Coronary artery (tissue), 2 donors: Measurements from ENCODE around the gene LOXL1.

ENCODE experiments used
- DNase-seq: peaks from one replicate; pipeline ENCODE4 v3.0.0-alpha.2; 2017; ENCODE audit warnings: low spot score
- H3K27ac ChIP-seq, 2 donors: fragments of 200-600 bp; sonication (generic); one replicate each; pipeline ENCODE4 v1.5.1; 2016 to 2019
- H3K4me3 ChIP-seq: fragments of 200-600 bp; sonication (generic); 2 replicates; pipeline ENCODE4 v1.5.1; 2016; ENCODE audit warnings: mild to moderate bottlenecking, moderate library complexity
- CTCF ChIP-seq: fragments of 200-600 bp; sonication (generic); IDR thresholded peaks from one replicate; pipeline ENCODE4 v1.5.1; 2019; ENCODE audit warnings: antibody characterized with exemption

Gene LOXL1

GRCh38 chr15:73962433-73962832 is 36.2 kb downstream of the LOXL1 start:
- DNase-seq = no peak
- H3K4me3 ChIP-seq = no peak overlapping the region
- no peak for TF ChIP-seq CTCF
- no peak overlapping the region for H3K27ac ChIP-seq

DNA sequence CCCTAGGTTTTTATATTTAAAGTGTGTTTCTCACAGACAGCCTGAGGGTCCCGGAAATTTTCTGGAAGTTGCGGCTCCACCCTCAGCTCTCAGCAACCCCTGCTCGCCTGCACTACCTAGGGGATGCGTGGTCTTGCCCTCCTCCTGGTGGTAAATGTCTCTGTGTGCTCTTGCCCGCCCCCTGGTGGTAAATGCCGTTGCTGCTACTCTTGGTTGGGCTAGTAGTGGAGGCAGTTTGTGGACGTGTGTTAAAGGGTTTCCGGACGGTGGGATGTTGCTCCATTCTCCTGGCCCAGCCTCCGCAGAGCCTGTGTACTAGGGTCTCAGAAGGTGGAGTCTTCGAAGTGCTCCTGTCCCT is 38.5 kb downstream of the LOXL1 start:
- TF ChIP-seq CTCF = peak; percentile 88
- no peak overlapping the region for H3K27ac ChIP-seq
- peak; percentile 89 for DNase-seq
- peak overlapping the region; percentile 13 for H3K4me3 ChIP-seq

- Histone ChIP-seq H3K27ac (no peak overlapping the region), H3K4me3 (peak overlapping the region; percentile 13)
- DNase-seq = peak; percentile 43
- no peak for TF ChIP-seq CTCF
These were observed 39.0 kb downstream of the LOXL1 start for GRCh38 chr15:73965094-73965757.

GRCh38 chr15:73965758-73966113 is 39.5 kb downstream of the LOXL1 start:
- H3K27ac ChIP-seq = no peak overlapping the region
- no peak for DNase-seq

GRCh38 chr15:73968461-73968860 is 42.2 kb downstream of the LOXL1 start:
- DNase-seq = no peak
- H3K4me3 ChIP-seq = no peak overlapping the region
- TF ChIP-seq CTCF = no peak

More at GRCh38 chr15:73965758-73966113, 39.5 kb downstream of the LOXL1 start:
- no peak for TF ChIP-seq CTCF
- no peak overlapping the region for H3K4me3 ChIP-seq

GRCh38 chr15:73969151-73969759 is 43.0 kb downstream of the LOXL1 start:
- peak; percentile 46 for DNase-seq
- no peak for TF ChIP-seq CTCF
- no peak overlapping the region for H3K27ac ChIP-seq
- no peak overlapping the region for H3K4me3 ChIP-seq

More at GRCh38 chr15:73968461-73968860, 42.2 kb downstream of the LOXL1 start:
- no peak overlapping the region for H3K27ac ChIP-seq
